HG03060 (cell line): ENCODE results near the gene CMIP.

Source experiments
- ATAC-seq: cut with Tn5 transposase; IDR thresholded peaks from one replicate; pipeline ENCODE4 v1.9.1; 2021; ENCODE audit warnings: low read depth, moderate number of reproducible peaks; ENCODE audit not compliant: unreplicated experiment

Gene CMIP

GRCh38 chr16:81526199-81526598 lies 81.6 kb downstream of the CMIP start:
- ATAC-seq: no peak

- ATAC-seq: no peak
These were observed 82.3 kb downstream of the CMIP start for GRCh38 chr16:81526935-81527334.

- no peak for ATAC-seq
These were observed 83.0 kb downstream of the CMIP start for GRCh38 chr16:81527477-81528178.

- no peak for ATAC-seq
These were observed 83.6 kb downstream of the CMIP start for GRCh38 chr16:81528256-81528655.

GRCh38 chr16:81530296-81530721 lies 85.7 kb downstream of the CMIP start:
- ATAC-seq: no peak

- no peak for ATAC-seq
These were observed 86.2 kb downstream of the CMIP start for GRCh38 chr16:81530814-81531213.

GRCh38 chr16:81531419-81531821 lies 86.8 kb downstream of the CMIP start:
- ATAC-seq: no peak

- ATAC-seq: no peak
These were observed 88.0 kb downstream of the CMIP start for GRCh38 chr16:81532491-81533174.

- ATAC-seq: no peak
These were observed 88.5 kb downstream of the CMIP start for GRCh38 chr16:81533175-81533507.

GRCh38 chr16:81535679-81536360 lies 91.2 kb downstream of the CMIP start:
- no peak for ATAC-seq

- ATAC-seq: no peak
These were observed 92.0 kb downstream of the CMIP start for GRCh38 chr16:81536648-81537047.

GRCh38 chr16:81537721-81538561 lies 93.3 kb downstream of the CMIP start:
- ATAC-seq: no peak

GRCh38 chr16:81539009-81539758 lies 94.6 kb downstream of the CMIP start:
- ATAC-seq: no peak

GRCh38 chr16:81539759-81540472 lies 95.3 kb downstream of the CMIP start:
- no peak for ATAC-seq

GRCh38 chr16:81541314-81541713 lies 96.7 kb downstream of the CMIP start:
- ATAC-seq: no peak

- ATAC-seq: no peak
These were observed 98.3 kb downstream of the CMIP start for GRCh38 chr16:81542609-81543570.

- ATAC-seq: no peak
These were observed 99.0 kb downstream of the CMIP start for GRCh38 chr16:81543571-81543970.

- ATAC-seq: no peak
These were observed 99.7 kb downstream of the CMIP start for GRCh38 chr16:81544261-81544660.
